ENCODE results near the gene NKAIN1. TPM values are rescaled to one million over a fixed set of nuclear protein-coding genes. Genes with fewer than 3 reads are reported as not detected.

The NKAIN1 gene
- total and polyA plus RNA-seq, 2 of the 13 experiments (the other 11 are each of a cell fraction or from before 2014, with no cell fraction given) = 0.29 to 0.40 TPM

DNA sequence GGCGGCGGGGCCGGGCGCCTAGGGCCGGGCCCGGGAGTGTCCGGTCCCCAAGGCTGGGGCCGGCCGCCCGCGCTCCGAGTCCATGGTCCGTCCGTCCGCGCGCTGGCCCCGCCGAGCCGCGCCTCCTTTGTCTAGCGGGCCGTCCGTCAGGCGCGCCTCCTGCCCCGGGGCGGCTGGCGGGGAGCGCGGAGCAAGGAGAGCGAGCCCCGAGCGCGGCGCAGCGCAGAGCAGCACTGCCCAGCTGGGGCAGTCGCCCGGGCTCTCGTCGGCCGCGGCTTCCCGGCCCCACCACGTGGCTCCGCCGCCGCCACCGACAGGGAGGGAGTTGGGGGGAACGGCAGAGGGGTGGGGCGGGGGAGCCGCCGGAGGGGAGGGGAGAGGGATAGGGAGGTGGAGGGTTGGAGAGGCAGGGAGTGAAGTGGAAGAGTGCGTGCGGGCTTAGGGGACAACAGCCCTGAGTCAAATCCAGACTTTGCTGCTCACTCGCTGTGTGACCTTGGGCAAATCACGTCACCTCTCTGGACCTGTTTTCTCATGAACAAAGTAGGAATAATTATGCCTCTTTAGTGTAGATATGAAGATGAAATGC lies at the start of gene NKAIN1 (continued):
- TF ChIP-seq, protein P1, sequence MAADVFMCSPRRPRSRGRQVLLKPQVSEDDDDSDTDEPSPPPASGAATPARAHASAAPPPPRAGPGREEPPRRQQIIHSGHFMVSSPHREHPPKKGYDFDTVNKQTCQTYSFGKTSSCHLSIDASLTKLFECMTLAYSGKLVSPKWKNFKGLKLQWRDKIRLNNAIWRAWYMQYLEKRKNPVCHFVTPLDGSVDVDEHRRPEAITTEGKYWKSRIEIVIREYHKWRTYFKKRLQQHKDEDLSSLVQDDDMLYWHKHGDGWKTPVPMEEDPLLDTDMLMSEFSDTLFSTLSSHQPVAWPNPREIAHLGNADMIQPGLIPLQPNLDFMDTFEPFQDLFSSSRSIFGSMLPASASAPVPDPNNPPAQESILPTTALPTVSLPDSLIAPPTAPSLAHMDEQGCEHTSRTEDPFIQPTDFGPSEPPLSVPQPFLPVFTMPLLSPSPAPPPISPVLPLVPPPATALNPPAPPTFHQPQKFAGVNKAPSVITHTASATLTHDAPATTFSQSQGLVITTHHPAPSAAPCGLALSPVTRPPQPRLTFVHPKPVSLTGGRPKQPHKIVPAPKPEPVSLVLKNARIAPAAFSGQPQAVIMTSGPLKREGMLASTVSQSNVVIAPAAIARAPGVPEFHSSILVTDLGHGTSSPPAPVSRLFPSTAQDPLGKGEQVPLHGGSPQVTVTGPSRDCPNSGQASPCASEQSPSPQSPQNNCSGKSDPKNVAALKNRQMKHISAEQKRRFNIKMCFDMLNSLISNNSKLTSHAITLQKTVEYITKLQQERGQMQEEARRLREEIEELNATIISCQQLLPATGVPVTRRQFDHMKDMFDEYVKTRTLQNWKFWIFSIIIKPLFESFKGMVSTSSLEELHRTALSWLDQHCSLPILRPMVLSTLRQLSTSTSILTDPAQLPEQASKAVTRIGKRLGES (CRISPR knock-in tag; IDR thresholded peaks at IDR 0.05; ENCODE audit: borderline replicate concordance) = no peak
- TF ChIP-seq, protein P2, sequence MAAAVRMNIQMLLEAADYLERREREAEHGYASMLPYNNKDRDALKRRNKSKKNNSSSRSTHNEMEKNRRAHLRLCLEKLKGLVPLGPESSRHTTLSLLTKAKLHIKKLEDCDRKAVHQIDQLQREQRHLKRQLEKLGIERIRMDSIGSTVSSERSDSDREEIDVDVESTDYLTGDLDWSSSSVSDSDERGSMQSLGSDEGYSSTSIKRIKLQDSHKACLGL (CRISPR knock-in tag; IDR thresholded peaks at IDR 0.05) = no peak
- TF ChIP-seq ZBTB14 (CRISPR knock-in tag; IDR thresholded peaks at IDR 0.05) = peak; percentile 38; the same call in 1 of the 2 replicates
- no peak for TF ChIP-seq CENPBD1 (CRISPR knock-in tag; IDR thresholded peaks at IDR 0.05; ENCODE audit: borderline replicate concordance, low read depth)
- no peak for TF ChIP-seq ZNF543 (CRISPR knock-in tag; IDR thresholded peaks at IDR 0.05)
- TF ChIP-seq ELF1 (CRISPR knock-in tag; IDR thresholded peaks at IDR 0.05) = no peak
- TF ChIP-seq ZBTB38 (CRISPR knock-in tag; IDR thresholded peaks at IDR 0.05) = no peak
- no peak for TF ChIP-seq KAT7 (CRISPR knock-in tag; IDR thresholded peaks at IDR 0.05; ENCODE audit: borderline replicate concordance)
- TF ChIP-seq, protein P3, sequence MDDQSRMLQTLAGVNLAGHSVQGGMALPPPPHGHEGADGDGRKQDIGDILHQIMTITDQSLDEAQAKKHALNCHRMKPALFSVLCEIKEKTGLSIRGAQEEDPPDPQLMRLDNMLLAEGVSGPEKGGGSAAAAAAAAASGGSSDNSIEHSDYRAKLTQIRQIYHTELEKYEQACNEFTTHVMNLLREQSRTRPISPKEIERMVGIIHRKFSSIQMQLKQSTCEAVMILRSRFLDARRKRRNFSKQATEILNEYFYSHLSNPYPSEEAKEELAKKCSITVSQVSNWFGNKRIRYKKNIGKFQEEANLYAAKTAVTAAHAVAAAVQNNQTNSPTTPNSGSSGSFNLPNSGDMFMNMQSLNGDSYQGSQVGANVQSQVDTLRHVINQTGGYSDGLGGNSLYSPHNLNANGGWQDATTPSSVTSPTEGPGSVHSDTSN (CRISPR knock-in tag; IDR thresholded peaks at IDR 0.05; ENCODE audit: borderline replicate concordance) = no peak
- no peak for TF ChIP-seq SYNCRIP (IDR thresholded peaks at IDR 0.05; ENCODE audit: insufficient read depth, low read depth, low read length)
- TF ChIP-seq MYPOP (CRISPR knock-in tag; IDR thresholded peaks at IDR 0.05) = peak; percentile 75; the same call in 1 of the 2 replicates
- TF ChIP-seq MAZ (IDR thresholded peaks at IDR 0.05; ENCODE audit: borderline replicate concordance, low read depth, low read length) = no peak
- TF ChIP-seq MAZ (CRISPR knock-in tag; IDR thresholded peaks at IDR 0.05; ENCODE audit: low read depth) = 0 out of 2 replicates have a peak, but pooled peaks have one; percentile 25
- no peak for TF ChIP-seq ZNF558 (CRISPR knock-in tag; IDR thresholded peaks at IDR 0.05; ENCODE audit: borderline replicate concordance)
- TF ChIP-seq CBX5 (CRISPR knock-in tag; IDR thresholded peaks at IDR 0.05; ENCODE audit: borderline replicate concordance) = no peak
- TF ChIP-seq ZIK1 (CRISPR knock-in tag; IDR thresholded peaks at IDR 0.05; ENCODE audit: borderline replicate concordance, low read depth) = no peak
- peak; percentile 81; the same call in 1 of the 2 replicates for TF ChIP-seq UBTF (CRISPR knock-in tag; IDR thresholded peaks at IDR 0.05)
- no peak for TF ChIP-seq FIP1L1 (IDR thresholded peaks at IDR 0.05; ENCODE audit: borderline replicate concordance, insufficient read depth, low read depth, low read length)
- no peak for TF ChIP-seq TCF7 (IDR thresholded peaks at IDR 0.05; ENCODE audit: low read depth)

Measured in HepG2 (cell line).